ENCODE measurements around the gene CBL. TPM values are rescaled to one million over a fixed set of nuclear protein-coding genes. Genes with fewer than 3 reads are reported as not detected.
"Not testable (repeated sequence)": the region's sequence is repeated elsewhere in the genome, so short reads cannot be mapped to it uniquely, and the experiment has no call there.

Gene CBL
- total RNA-seq, 1 experiment from 2014 or later = 45.6 TPM

GRCh38 chr11:119198925-119199324 is 7.2 kb upstream of the CBL start:
- Mint-ChIP-seq H3K27ac (peak overlapping the region; percentile 36; the same call in 1 of the 2 replicates), H3K4me1 (peaks cover 28% of the 10 kb centered on the region)

GRCh38 chr11:119201236-119201635 is 4.9 kb upstream of the CBL start:
- H3K36me3 Mint-ChIP-seq; CTCF ChIA-PET; H3K4me3 Mint-ChIP-seq; ATAC-seq; H3K9me3 Mint-ChIP-seq; POLR2A ChIA-PET; H3K27me3 Mint-ChIP-seq (ENCODE audit: low read depth); DNase-seq (ENCODE audit: low spot score): not testable (repeated sequence)
- Mint-ChIP-seq H3K27ac (0 out of 2 replicates have a peak overlapping the region, but pooled peaks have one; percentile 27), H3K4me1 (peaks cover 27% of the 10 kb centered on the region)

More at GRCh38 chr11:119198925-119199324, 7.2 kb upstream of the CBL start:
- DNase-seq (ENCODE audit: low spot score) = no peak
- Mint-ChIP-seq H3K27me3 (ENCODE audit: low read depth) (no peaks in the 10 kb centered on the region; the same call in 1 of the 2 replicates), H3K4me3 (no peak overlapping the region), H3K36me3 (no peaks in the 10 kb centered on the region), H3K9me3 (no peaks in the 10 kb centered on the region)
- ChIA-PET POLR2A (no interaction called here), CTCF (no interaction called here)
- no peak for ATAC-seq
- TF ChIP-seq, protein P1, sequence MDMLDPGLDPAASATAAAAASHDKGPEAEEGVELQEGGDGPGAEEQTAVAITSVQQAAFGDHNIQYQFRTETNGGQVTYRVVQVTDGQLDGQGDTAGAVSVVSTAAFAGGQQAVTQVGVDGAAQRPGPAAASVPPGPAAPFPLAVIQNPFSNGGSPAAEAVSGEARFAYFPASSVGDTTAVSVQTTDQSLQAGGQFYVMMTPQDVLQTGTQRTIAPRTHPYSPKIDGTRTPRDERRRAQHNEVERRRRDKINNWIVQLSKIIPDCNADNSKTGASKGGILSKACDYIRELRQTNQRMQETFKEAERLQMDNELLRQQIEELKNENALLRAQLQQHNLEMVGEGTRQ (CRISPR knock-in tag; IDR thresholded peaks at IDR 0.05) = peak; percentile 79
- TF ChIP-seq, protein P2, sequence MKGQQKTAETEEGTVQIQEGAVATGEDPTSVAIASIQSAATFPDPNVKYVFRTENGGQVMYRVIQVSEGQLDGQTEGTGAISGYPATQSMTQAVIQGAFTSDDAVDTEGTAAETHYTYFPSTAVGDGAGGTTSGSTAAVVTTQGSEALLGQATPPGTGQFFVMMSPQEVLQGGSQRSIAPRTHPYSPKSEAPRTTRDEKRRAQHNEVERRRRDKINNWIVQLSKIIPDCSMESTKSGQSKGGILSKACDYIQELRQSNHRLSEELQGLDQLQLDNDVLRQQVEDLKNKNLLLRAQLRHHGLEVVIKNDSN (CRISPR knock-in tag; IDR thresholded peaks at IDR 0.05) = peak; percentile 60; the same call in 1 of the 2 replicates
- no peak for TF ChIP-seq ZNF317 (CRISPR knock-in tag; IDR thresholded peaks at IDR 0.05; ENCODE audit: borderline replicate concordance, low read depth)
- TF ChIP-seq, protein P3, sequence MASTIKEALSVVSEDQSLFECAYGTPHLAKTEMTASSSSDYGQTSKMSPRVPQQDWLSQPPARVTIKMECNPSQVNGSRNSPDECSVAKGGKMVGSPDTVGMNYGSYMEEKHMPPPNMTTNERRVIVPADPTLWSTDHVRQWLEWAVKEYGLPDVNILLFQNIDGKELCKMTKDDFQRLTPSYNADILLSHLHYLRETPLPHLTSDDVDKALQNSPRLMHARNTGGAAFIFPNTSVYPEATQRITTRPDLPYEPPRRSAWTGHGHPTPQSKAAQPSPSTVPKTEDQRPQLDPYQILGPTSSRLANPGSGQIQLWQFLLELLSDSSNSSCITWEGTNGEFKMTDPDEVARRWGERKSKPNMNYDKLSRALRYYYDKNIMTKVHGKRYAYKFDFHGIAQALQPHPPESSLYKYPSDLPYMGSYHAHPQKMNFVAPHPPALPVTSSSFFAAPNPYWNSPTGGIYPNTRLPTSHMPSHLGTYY (CRISPR knock-in tag; IDR thresholded peaks at IDR 0.05) = no peak

- H3K4me1 Mint-ChIP-seq = peaks cover 23% of the 10 kb centered on the region
- ChIA-PET POLR2A (no interaction called here), CTCF (interaction anchor here (0.8 to 1.3 kb wide), 2 partner anchors 33 to 58 kb away, joined by 4 to 5 read pairs; no protein-coding TSS in a partner anchor)
- ATAC-seq = no peak
- H3K4me3 Mint-ChIP-seq = no peak overlapping the region
- no peaks in the 10 kb centered on the region for H3K9me3 Mint-ChIP-seq
- H3K27me3 Mint-ChIP-seq (ENCODE audit: low read depth) = no peaks in the 10 kb centered on the region
- H3K27ac Mint-ChIP-seq = no peak overlapping the region
- DNase-seq (ENCODE audit: low spot score) = no peak
- H3K36me3 Mint-ChIP-seq = no peaks in the 10 kb centered on the region
- TF ChIP-seq ARID4B (CRISPR knock-in tag; IDR thresholded peaks at IDR 0.05; ENCODE audit: borderline replicate concordance) (no peak), NFYB (CRISPR knock-in tag; conservative IDR thresholded peaks at IDR 0.05; ENCODE audit: low read depth) (no peak), AR (CRISPR knock-in tag; IDR thresholded peaks at IDR 0.05) (no peak), GABPB1 (CRISPR knock-in tag; IDR thresholded peaks at IDR 0.05) (no peak), ZNF396 (CRISPR knock-in tag; IDR thresholded peaks at IDR 0.05; ENCODE audit: borderline replicate concordance) (no peak), KAT7 (CRISPR knock-in tag; IDR thresholded peaks at IDR 0.05; ENCODE audit: borderline replicate concordance) (no peak), OVOL2 (CRISPR knock-in tag; IDR thresholded peaks at IDR 0.05; ENCODE audit: borderline replicate concordance) (no peak), IRF1 (CRISPR knock-in tag; IDR thresholded peaks at IDR 0.05) (no peak), PRRX2 (CRISPR knock-in tag; IDR thresholded peaks at IDR 0.05) (no peak), ZNF263 (CRISPR knock-in tag; IDR thresholded peaks at IDR 0.05; ENCODE audit: low read depth) (no peak)
- TF ChIP-seq, protein P4, sequence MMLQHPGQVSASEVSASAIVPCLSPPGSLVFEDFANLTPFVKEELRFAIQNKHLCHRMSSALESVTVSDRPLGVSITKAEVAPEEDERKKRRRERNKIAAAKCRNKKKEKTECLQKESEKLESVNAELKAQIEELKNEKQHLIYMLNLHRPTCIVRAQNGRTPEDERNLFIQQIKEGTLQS (CRISPR knock-in tag; conservative IDR thresholded peaks at IDR 0.05) = no peak
- TF ChIP-seq, protein P5, sequence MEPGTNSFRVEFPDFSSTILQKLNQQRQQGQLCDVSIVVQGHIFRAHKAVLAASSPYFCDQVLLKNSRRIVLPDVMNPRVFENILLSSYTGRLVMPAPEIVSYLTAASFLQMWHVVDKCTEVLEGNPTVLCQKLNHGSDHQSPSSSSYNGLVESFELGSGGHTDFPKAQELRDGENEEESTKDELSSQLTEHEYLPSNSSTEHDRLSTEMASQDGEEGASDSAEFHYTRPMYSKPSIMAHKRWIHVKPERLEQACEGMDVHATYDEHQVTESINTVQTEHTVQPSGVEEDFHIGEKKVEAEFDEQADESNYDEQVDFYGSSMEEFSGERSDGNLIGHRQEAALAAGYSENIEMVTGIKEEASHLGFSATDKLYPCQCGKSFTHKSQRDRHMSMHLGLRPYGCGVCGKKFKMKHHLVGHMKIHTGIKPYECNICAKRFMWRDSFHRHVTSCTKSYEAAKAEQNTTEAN (CRISPR knock-in tag; IDR thresholded peaks at IDR 0.05) = no peak
- TF ChIP-seq, protein P6, sequence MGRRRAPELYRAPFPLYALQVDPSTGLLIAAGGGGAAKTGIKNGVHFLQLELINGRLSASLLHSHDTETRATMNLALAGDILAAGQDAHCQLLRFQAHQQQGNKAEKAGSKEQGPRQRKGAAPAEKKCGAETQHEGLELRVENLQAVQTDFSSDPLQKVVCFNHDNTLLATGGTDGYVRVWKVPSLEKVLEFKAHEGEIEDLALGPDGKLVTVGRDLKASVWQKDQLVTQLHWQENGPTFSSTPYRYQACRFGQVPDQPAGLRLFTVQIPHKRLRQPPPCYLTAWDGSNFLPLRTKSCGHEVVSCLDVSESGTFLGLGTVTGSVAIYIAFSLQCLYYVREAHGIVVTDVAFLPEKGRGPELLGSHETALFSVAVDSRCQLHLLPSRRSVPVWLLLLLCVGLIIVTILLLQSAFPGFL (CRISPR knock-in tag; IDR thresholded peaks at IDR 0.05; ENCODE audit: borderline replicate concordance) = no peak
Measured at GRCh38 chr11:119202554-119202953, 3.6 kb upstream of the CBL start.
